Hippocampal formation (tissue), 2 donors: Measurements from ENCODE around the gene PON1.

Experiments used
- DNase-seq, 2 donors: peaks; one replicate each; lab custom pipeline; 2025; lab: John Stamatoyannopoulos, UW

The PON1 gene

DNA sequence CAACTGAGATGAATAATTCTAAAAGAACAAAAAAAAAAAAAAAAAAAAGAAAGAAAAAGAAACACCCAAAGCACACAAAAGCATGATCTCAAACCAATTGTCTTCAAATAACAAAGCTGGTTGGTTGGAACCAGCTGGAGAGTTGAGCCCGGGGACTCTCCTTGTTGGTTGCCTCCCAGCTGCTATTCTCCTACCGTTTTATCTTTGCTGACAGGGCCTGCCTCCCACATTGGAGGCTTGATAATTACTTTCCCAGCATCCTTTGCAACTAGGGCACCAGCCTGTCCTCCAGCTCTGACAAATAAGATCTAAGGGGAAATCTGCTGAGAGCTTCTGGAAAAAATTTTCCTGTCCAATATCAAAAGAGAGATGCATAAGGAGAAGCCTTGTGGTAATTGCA, 6.8 kb downstream of the PON1 start:
- no peak for DNase-seq

DNA sequence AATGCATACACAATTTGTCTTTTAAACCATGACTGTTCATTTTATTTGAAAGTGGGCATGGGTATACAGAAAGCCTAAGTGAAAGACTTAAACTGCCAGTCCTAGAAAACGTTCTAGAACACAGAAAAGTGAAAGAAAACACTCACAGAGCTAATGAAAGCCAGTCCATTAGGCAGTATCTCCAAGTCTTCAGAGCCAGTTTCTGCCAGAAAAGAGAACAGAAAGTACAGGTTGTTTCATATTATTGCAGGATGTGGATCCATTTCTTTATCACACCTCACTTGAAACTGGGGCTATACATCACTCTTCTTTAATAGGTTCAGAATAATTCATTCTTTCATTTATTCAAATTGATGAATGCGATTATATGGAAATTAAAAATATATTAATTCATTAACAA, 7.7 kb downstream of the PON1 start:
- no peak for DNase-seq

DNA sequence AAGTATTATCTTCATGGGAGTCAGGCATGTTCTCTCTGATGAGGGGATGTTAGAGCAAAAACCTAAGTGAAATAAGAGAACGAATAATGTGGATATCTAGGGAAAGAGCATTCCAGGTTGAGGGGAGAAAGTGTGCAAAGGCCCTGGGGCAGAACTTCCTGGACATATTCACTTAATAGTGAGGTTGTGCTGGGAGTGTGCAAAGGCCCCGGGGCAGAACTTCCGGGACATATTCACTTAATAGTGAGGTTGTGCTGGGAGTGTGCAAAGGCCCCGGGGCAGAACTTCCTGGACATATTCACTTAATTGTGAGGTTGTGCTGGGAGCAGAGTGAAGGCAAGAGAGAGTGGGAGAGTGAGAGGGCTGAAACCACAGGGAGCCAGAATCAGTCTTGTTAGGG, 11.8 kb downstream of the PON1 start:
- no peak for DNase-seq

DNA sequence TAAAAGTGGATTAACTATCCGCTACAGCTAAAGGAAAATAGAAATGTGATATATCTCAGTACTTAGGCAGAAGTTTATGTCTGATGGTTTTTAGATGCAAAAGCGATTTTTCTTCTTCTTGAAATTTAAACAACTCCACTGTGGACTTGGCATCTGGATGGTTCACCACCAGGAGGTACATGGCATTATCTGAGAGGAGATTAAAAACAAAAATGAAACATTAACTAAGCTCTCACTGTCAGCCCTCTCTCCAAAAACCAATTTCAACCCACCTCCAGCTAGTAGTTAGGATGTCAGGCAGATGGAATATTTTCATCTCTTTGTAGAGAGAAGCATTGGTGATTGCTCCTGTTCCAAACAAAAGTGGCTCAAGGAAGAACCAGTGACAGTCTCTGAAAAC, 12.9 kb downstream of the PON1 start:
- DNase-seq = no peak

DNA sequence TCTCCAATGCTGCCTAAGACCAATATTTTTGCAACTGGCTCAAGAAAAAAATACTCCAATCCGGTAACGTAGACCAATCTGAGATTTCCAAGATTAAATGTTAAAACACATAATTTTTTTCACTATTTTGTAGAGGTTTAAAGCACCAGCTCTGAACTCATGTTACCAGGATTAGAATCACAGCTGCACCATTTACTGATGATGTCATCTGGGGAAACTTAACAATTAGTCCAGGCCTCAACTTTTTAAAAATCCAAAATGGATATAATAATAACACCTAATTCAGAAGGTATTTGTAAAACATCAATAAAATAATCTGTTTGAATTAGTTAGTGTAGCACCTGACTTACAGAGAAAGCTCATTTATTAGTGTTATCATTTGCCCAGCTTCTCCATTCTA, 14.4 kb downstream of the PON1 start:
- DNase-seq = no peak

DNA sequence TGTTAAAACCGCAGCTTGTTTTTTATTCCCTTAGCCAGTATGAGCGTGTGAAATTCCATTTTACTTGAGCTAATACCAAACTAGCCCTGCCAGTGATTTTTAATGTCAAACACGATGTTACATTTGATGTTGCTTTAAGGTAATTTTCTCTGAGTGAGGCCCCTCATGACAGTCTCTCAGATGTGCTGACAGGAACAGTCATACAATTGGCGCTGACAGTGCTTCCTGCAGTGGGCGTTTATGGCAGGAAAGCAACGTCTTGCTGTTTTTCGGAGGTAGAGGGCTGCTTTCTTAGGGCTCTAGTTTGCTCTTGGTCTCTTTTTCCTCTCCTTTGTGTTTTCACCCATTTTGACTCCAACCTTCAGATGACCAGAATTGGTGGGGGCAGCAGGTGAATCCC, 19.3 kb downstream of the PON1 start:
- DNase-seq = no peak

DNA sequence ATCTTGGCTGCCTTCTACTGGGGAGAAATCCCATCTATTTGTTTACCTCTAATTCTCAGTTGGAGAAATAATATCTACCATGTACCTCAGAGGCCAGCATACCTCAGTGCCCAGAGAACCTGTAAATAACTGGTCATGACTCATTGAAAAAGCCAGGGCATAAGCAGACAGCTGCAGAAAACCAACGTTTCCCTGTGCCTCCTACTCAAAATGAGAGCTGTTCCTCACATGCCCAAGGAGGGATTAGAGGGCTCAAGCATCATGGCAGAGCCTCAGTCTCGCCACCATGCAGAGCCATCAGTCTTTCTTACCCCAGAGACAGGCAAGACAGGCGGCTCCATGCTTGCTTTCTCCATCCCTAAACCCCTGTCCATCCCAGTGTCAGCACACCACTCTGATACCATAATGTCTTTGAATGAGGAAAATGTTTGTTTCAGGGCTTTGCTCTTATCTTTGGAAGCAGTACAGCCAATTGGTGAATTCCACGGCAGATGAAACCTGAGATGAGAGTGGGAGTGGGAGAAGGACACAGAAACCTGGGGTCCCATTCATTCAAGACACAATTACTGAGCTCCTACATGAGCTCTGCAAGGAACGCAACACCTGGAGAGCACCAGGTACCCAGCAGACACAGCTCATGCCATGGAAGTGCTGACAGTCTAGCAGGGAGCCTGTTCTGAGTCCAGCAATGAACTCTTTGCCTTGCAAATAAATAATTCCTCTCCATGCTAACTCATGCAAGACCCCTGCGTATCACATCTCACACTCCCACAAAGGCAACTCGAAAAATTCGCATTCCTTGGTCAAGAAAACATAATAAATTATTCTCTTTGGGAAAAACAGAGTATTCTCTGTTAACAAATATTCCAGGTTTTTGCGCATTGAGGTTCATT, 21.1 kb downstream of the PON1 start:
- no peak for DNase-seq

DNA sequence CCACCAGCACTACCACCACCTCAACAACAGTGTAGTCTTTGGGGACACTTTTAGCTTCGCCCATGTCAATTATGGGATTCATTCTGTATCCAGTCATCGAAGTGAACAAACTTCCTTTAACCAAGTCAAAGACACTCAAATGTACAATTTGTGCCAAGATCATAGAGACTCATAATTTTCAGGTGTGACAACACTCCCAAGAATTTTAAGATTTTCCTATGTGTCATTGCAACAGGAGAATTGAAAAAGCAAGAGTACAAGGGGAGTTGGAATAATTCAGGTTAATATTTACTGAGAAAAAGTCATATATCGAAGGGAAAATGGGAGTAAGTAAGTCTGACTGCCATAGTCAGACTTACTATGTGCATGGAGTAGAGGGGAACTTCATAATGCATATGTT, 26.2 kb downstream of the PON1 start:
- no peak for DNase-seq

DNA sequence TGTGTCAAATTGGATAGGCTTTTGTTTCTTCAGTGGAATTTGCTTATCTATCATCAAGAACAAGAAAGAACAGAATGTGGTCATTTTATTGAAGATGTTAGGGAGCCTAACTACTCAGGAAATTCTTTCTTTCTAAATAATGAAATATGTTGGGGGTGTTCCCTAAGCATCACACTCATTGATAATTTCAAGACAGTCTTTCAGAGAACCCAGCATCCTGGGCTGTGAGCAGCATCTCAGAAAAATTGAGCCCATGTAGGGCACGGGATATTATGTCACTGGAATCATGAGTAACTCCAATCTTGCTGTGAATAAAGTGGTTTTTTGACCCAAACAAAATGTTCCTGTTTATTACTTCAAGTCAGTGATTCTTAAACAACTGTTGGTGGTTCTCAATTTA, 27.3 kb downstream of the PON1 start:
- DNase-seq = no peak

DNA sequence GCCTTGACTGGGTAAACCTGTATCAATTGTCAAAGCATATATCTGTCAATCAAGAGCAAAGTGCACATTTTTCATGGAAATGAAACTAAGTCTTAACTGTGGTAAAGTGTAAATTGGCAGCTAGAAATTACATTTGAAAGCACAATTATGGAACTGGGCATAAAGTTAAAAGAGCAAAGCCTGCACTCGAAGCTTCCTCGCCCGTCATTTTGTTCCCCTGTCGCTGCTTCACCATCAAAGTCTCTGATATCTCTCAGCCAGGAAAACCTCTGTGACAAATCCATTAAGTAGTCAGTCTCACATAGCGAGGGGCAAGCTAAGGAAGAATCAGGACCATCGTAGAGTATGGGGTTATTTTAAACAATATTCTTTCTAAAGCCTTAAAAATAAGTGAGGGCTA, 27.9 kb downstream of the PON1 start:
- no peak for DNase-seq

DNA sequence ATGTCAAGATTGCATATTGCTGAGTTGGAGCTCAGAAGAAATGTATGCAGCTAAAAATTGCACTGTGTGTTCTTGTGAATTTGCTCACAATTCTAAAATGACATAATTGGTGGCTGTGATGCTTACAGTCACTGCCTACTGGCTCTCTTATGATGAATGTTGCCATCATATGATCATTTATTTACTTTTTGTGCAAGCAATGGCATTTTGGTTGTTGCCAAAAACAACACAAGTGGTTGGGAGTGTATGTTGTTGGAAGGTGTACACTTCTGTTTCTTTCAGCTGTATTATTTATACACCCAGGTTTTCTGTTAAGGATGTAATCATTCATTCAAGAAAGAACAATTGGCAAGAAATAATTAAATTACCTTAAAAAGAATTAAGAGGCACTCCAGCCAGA, 28.9 kb downstream of the PON1 start:
- no peak for DNase-seq

DNA sequence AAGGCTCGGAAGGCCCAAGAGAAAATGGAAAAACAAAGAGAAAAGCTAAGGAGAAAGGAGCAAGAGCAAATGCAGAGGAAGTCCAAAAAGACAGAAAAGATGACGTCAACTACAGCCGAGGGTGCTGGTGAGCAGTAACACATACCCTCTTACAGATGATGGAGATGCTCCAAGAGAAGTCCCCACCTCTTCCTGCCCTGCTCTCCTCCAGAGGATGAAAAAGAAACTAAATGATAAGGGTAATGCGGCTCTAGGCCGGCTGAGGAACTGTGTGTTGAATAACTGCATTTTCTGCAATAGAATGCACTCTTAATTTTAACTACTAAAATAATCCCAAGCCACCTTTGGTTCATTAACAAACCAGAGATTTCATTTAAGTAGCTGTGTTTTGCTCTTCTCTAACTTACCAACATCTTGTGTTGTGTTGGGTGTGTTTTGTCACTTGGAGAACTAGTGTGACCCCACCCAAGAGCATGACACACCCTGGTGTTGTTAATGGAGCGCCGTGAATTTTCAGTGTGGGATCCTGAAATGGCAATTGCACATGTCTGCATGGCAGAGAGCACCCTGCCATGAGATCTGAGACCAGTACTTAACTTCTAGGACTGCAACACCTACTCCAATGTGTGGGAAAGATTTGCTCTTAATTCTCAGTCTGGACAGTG, 34.0 kb downstream of the PON1 start:
- no peak for DNase-seq

DNA sequence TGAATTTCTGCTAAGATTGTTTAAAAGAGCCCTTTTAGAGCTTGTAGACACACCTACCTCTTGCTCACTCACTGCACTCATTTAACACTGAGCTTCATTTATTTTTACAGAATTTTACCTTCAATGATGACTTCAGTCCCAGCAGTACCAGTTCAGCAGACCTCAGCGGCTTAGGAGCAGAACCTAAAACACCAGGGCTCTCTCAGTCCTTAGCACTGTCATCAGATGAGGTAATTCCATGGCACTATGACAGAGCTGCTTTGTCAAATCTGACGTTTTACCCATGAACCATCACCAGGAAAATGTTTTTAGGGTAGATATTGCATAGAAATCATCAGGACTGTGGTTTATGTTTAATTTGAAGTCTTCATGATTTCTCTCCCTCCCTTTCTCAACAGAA, 38.2 kb downstream of the PON1 start:
- DNase-seq = no peak

DNA sequence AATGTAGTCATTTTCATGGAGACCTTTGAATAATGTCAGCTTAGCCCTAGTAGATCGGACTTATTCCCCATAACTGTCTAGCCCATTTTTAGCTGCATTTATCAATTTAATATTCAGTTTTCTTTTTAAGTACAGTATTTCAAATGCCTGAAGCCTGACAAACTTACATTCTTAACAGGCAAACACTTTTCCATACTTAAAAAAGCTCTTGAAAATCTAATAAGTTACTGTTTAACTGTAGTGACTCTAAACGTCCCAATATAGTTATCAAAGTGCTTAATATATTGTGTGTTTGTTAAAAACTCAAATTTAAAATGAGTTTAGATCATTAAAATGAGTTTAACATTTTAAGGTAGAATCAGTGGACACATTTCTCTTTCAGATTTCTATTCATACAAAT, 44.9 kb downstream of the PON1 start:
- no peak for DNase-seq

DNA sequence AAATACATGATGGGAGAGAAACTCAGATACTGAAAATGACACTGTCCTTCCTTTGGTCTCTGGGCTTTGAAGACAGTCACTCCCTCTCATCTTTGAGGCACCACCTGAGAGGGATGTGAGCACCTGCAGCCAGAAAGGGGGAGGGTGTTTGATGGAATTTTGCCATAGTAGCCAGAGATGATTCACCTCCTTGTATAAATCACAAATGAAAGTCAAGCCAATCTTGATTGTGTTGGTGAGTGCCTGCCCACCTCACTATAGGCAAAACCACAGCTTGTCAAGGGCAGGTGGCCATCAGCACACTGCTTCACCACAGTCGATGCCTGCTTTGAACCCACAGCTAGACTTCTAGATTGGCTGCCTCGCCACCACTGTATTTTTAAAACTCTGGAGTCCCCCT, 48.2 kb downstream of the PON1 start:
- DNase-seq = no peak

DNA sequence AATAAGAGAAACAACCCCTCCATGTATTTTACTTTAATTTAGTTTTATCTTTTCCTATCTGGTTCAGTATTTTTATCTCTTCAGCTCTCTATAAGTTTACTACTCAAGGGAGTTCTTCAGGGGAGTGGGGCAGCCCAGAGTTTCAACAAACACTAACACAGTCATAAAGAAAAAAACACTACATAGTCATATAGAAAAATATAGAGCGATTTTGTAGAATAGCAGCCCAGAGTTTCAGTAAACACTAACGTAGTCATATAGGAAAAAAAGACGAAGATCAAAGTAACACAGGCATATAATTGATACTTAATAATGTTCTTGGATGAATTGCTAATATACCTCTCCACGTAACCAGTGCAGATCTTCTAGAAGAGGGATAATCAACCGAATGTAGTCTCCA, 54.7 kb downstream of the PON1 start:
- DNase-seq = no peak

DNA sequence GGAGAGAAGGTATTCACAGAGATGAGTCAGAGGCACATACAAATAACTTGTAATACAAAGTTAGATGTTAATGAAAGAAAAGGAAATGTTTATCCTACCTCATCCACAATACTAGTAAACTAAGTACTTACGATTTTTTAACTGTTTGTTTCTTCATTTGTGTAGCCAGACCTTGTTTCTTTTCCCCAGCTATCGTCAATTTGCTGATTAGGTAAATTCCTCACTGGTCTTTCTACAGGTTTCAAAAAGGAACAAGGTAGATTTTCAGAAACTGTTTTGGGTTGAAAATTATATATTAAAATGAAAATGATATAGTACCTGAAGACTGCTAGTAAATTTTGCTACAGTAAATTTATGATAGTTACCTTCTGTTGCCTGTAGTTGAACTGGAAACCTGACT, 56.6 kb downstream of the PON1 start:
- DNase-seq = no peak

DNA sequence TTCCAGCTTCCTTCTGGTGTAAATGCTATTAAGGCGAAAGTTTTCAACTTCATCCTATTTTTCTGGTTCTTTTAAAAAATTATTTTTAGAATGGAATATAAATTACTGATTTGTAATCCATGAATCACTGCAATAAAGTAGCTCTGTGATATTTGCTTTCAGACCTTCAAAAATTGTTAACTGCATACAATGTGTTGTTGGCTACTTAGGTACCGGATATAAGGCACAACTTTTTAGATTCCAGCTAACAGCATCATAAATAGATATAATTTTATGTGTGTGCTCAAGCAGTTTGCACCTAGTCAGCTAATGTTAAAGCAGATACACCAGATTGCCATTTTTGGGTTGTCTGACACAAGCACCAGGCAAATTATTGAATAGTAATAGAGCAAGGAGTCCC, 58.7 kb downstream of the PON1 start:
- no peak for DNase-seq

DNA sequence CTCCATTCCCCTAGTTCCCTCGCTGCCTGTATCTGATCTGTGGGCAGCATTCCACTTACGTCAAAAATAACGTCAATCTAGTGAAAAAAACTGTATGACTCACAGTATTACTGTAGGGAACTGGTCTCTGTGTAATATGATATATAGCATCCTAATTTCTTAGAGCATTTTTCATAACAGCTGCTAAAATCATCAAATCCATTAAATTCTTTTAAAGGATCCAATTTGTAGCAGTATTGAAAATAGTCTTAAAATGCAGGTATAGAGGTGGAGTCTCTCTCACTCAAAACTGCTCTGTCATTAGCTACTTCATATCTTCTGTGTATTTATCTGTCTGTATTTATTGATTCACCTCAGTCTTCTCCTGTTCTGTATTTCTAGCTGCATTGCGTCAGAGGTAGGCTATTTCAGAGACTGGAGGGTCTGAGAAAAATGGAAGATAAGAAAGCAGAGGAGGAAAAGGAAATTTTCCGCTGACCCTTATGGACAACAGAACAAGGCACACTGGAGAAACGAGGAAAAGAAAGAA, 59.9 kb downstream of the PON1 start:
- DNase-seq = no peak

DNA sequence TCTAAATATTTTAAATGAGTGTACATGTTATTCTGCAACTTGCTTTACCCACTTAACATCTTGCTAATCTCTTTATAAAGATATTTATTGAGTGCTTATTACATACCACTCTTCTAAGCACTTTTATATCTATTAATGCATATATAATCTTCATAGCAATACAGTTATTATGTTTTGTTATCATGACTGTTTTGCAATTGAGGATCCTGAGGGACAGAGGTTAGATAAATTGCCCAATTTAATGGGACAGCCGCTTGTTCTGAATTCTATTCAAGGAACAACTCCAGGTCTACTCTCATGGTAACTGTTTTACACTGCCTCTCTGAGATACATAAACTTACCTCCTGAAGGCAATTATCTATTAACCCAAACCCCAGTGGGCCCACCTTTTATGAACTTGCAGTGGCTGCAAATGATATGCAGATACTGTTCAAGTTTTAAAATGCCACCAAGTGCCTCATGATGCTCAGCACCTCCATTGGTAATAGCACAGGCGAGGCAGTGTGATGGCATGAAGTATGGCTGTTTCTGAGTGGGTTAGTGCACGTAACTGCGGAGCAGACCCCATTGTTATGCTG, 60.5 kb downstream of the PON1 start:
- no peak for DNase-seq

DNA sequence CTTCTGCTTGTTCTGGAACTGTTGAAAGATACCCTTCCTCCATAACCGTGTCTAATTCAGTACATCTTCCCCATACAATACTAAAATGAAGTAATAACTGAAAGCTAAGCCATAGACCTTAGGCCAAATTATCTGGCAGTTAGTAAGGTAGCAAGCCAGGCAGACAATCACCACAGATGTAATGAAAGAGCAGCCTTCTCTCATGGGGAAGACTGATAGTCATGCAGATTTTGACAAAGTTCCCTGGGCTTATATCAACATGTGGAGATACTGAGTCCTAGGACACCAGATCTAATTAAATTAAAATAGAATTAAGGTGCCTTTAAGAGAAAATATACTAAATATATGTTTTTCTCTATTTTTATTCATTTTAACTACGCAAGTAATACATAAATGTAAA, 61.5 kb downstream of the PON1 start:
- DNase-seq = no peak

DNA sequence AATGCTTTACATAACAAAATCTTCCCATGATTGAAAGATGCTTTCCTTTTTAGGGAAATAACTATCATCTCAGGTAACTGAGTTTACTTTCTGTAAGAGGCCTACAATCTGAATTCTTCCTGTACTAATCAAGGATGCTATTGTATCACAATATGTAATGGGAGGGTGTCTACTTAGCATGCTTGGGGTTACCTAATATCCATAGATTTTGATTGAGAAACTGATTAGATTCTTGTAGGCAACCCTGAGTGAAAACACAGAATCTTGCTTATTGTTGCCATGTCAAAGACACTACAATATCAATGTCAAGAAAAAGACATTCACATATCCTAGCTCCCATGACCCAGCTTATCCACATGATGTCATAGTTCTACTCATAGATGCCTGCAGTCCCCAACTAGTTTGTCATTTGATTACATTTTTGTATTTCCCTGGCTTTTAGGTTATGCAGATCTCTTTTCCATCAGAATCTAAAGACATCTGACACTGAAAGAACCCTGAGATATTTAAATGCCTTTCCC, 62.4 kb downstream of the PON1 start:
- no peak for DNase-seq

DNA sequence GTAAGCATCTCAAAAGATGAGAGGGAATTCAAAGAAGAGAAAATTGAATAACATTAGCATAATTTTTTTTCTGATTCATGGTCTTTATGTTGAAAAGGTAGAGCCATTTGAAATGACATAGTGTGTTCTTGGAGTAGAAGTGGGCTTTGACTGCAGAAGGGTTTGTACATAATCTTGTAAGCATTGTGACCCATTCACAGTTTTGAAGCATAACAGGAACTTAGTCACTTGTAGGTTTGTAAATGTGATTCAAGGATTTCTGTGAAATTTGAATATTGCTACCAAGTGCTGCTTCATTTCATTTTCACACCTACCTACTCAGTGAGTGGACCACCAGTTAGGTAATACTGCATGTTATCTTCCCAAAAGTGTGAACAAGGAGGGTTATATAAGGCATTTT, 68.6 kb downstream of the PON1 start:
- DNase-seq = no peak
